Glutamatergic neuron (in vitro differentiated cells): Measurements from ENCODE around the gene DGKB. TPM values are rescaled to one million over a fixed set of nuclear protein-coding genes. Genes with fewer than 3 reads are reported as not detected.

ENCODE experiments used
- DNase-seq: peaks from one replicate; pipeline ENCODE4 v3.0.0; 2022
- H3K27ac Mint-ChIP-seq: one replicate; pipeline ENCODE4 v1.8.0; 2020; ENCODE audit warnings: mild to moderate bottlenecking, mixed read lengths, inconsistent platforms; ENCODE audit not compliant: unreplicated experiment
- H3K27me3 Mint-ChIP-seq: one replicate; pipeline ENCODE4 v1.8.0; 2020; ENCODE audit warnings: mild to moderate bottlenecking, moderate library complexity, mixed read lengths, inconsistent platforms; ENCODE audit not compliant: unreplicated experiment
- H3K36me3 Mint-ChIP-seq: one replicate; pipeline ENCODE4 v1.8.0; 2020; ENCODE audit warnings: mild to moderate bottlenecking, mixed read lengths, inconsistent platforms; ENCODE audit not compliant: unreplicated experiment
- H3K4me1 Mint-ChIP-seq: one replicate; pipeline ENCODE4 v1.8.0; 2020; ENCODE audit warnings: mild to moderate bottlenecking, low read depth, mixed read lengths, inconsistent platforms; ENCODE audit not compliant: unreplicated experiment
- H3K4me3 Mint-ChIP-seq: one replicate; pipeline ENCODE4 v1.8.0; 2020; ENCODE audit warnings: mild to moderate bottlenecking, mixed read lengths, inconsistent platforms; ENCODE audit not compliant: unreplicated experiment
- H3K9me3 Mint-ChIP-seq: one replicate; pipeline ENCODE4 v1.8.0; 2020; ENCODE audit warnings: mild to moderate bottlenecking, moderate library complexity, mixed read lengths, inconsistent platforms; ENCODE audit not compliant: unreplicated experiment
- total RNA-seq: library from RNA; stranded (reverse); fragmentation: NEBNext Ultra II Directional; extraction: Animal tissue kit (Norgen Biotek cat#: 25700); gene quantifications from one replicate; pipeline ENCODE4 v1.2.1, GENCODE V29; 2021; ENCODE audit not compliant: unreplicated experiment
- TF ChIP-seq, protein P1 (sequence below): fragments of 200-600 bp; sonication (generic); IDR thresholded peaks from one replicate; pipeline ENCODE4 v1.5.0; 2021; ENCODE audit not compliant: partially characterized antibody, unreplicated experiment

DGKB gene
- total RNA-seq, 1 donor from 2014 or later: 57.8 TPM

DNA sequence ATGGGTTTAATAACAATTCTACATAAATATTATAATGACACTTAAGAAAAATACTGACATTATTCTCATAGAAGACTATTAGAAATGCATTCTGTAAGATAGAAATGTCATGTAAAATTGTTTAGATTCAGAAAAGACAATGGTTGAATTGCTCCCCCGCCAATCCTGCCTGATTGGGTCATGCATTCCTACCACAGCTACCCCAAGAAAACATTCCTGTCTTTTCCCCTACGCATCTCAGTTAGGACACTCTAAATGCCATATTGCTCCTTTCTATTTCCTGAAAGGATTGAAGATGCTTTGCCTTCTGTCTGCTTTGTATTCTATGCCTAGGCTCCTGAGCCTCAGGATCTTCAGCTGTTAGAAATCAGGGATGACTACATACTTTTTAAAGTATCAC, 109.4 kb downstream of the DGKB start:
- Mint-ChIP-seq H3K9me3 (peaks cover 3% of the 10 kb centered on the region), H3K4me1 (peaks cover 3% of the 10 kb centered on the region)

DNA sequence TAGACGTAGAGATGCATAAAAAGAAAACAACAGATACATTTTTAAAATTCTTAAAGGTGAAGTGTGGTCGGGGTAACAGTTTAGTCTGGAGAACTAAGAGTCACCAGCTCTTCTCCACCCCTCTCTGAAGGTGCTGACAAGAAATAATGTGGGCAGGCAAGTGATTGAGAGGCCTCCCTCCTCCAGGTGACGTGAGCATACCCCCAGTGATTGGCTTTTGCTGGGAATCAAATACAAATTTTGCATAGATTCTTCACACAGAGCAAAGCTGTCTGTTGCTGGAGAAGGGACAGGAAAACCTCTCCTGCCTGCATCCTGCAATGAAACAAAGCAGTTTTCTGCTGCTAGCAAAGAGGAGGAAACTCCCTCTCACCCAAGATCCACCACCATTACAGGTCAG, 115.0 kb downstream of the DGKB start:
- H3K9me3 Mint-ChIP-seq: peaks cover 4% of the 10 kb centered on the region
- no peak overlapping the region for H3K27ac Mint-ChIP-seq
- no peak for DNase-seq

More for the DNA sequence above, 109.4 kb downstream of the DGKB start:
- no peak for DNase-seq
- TF ChIP-seq, protein P1, sequence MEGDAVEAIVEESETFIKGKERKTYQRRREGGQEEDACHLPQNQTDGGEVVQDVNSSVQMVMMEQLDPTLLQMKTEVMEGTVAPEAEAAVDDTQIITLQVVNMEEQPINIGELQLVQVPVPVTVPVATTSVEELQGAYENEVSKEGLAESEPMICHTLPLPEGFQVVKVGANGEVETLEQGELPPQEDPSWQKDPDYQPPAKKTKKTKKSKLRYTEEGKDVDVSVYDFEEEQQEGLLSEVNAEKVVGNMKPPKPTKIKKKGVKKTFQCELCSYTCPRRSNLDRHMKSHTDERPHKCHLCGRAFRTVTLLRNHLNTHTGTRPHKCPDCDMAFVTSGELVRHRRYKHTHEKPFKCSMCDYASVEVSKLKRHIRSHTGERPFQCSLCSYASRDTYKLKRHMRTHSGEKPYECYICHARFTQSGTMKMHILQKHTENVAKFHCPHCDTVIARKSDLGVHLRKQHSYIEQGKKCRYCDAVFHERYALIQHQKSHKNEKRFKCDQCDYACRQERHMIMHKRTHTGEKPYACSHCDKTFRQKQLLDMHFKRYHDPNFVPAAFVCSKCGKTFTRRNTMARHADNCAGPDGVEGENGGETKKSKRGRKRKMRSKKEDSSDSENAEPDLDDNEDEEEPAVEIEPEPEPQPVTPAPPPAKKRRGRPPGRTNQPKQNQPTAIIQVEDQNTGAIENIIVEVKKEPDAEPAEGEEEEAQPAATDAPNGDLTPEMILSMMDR: no peak
- peaks cover 1% of the 10 kb centered on the region for H3K27me3 Mint-ChIP-seq
- no peak overlapping the region for H3K4me3 Mint-ChIP-seq
- H3K36me3 Mint-ChIP-seq: no peaks in the 10 kb centered on the region
- H3K27ac Mint-ChIP-seq: no peak overlapping the region

DNA sequence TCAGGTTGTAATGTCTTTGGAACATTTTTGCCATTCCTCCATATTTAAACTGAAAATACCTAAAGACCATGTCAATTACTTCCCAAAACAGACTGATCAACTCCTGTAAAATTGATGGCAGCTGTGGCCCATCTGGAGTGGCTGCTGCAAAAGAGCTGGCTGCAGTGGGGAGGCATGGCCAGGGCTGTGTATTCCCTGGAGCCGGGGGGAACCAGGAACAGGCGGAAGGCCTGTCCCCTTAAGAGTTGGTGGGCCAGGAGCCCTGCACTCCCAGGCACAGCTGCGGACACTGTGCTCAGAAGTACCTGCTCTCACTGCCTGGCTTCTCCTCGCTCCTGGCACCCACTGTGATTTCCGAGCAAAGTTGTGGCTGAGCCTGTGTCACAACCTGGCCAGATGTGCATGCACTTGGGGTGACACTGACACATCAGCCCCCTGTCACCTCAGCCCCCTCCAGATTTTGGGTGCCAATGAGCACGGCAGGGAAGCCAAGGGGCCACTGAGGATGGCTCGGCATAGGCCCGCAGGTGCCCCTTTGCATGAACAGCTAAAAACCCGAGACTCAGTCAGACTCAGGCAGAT, 116.1 kb downstream of the DGKB start:
- peak; percentile 61 for DNase-seq
- peaks cover 2% of the 10 kb centered on the region for H3K27me3 Mint-ChIP-seq

More for the DNA sequence above, 115.0 kb downstream of the DGKB start:
- TF ChIP-seq, protein P1: no peak
- Mint-ChIP-seq H3K4me3 (no peak overlapping the region), H3K4me1 (peaks cover 11% of the 10 kb centered on the region), H3K36me3 (no peaks in the 10 kb centered on the region), H3K27me3 (peaks cover 2% of the 10 kb centered on the region)

DNA sequence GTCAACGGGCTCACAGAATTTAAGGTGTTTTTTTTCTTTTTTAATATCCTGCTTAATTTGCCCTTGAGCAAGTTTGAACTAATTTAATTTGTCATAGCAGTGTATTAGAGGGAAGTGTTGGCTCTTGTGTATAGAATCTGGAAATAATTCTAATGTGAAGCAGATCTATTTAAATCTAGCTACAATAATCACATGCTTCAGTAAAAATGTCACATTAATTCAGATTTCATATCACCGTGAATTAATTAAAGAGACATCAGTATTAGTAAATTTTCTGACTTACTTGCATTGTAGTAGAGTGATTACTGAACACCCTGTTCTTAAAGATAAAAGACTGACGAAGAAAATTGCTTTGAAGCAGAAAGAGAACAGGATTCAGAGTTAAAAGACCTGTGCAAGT, 124.7 kb downstream of the DGKB start:
- TF ChIP-seq, protein P1: no peak
- H3K36me3 Mint-ChIP-seq: peaks cover 16% of the 10 kb centered on the region
- H3K27ac Mint-ChIP-seq: no peak overlapping the region
- H3K9me3 Mint-ChIP-seq: peaks cover 9% of the 10 kb centered on the region
- H3K4me3 Mint-ChIP-seq: no peak overlapping the region
- DNase-seq: no peak
- no peaks in the 10 kb centered on the region for H3K27me3 Mint-ChIP-seq
- peaks cover 2% of the 10 kb centered on the region for H3K4me1 Mint-ChIP-seq

More for the DNA sequence above, 116.1 kb downstream of the DGKB start:
- no peak overlapping the region for H3K4me3 Mint-ChIP-seq
- TF ChIP-seq, protein P1: no peak
- peaks cover 11% of the 10 kb centered on the region for H3K4me1 Mint-ChIP-seq
- H3K27ac Mint-ChIP-seq: peak overlapping the region; percentile 50
- H3K36me3 Mint-ChIP-seq: no peaks in the 10 kb centered on the region
- peaks cover 4% of the 10 kb centered on the region for H3K9me3 Mint-ChIP-seq

DNA sequence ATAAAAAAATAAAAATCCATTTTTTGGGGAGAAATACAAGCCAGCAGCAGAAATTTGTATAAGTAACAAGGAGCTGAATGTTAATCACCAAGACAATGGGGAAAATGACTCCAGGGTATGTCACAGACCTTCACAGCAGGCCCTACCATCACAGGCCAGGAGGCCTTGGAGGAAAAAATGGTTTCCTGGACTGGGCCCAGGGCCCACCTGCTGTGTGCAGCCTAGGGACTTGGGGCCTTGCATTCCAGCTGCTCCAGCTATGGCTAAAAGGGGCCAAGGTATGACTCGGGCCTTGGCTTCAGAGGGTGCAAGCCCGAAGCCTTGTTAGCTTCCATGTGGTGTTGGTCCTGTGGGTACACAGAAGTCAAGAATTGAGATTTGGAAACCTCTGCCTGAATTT, 126.3 kb downstream of the DGKB start:
- Mint-ChIP-seq H3K4me1 (peaks cover 2% of the 10 kb centered on the region), H3K27me3 (peaks cover 3% of the 10 kb centered on the region), H3K36me3 (peaks cover 16% of the 10 kb centered on the region), H3K4me3 (no peak overlapping the region), H3K27ac (no peak overlapping the region), H3K9me3 (peaks cover 9% of the 10 kb centered on the region)
- no peak for DNase-seq
- TF ChIP-seq, protein P1: no peak
